Heart left ventricle (tissue), 13 donors: ENCODE data around the gene SIM1.

Experiments
- POLR2A ChIP-seq, 2 donors: fragments of 450-650 bp; IDR thresholded peaks; one replicate each; pipeline ENCODE4 v1.6.1; 2017; ENCODE audit warnings: antibody characterized with exemption in 2 of 2, mild to moderate bottlenecking in 2 of 2, moderate library complexity in 2 of 2
- TF ChIP-seq, protein P1 (sequence below), 12 donors: fragments of 200-600 bp; sonication (generic) in 4 of 12; IDR thresholded peaks; one replicate each; pipeline versions ENCODE4 v1.5.0 to v1.8.0; 2018 to 2022; ENCODE audit warnings: antibody characterized with exemption in 12 of 12, mild to moderate bottlenecking in 5 of 12
- donor health status: ischemic (EF 13 %, LVEDD 7.1; RV severe dilation, severe dysfunction).
- donor health status: DM: no; HTN: yes; CAD: no.
- donor health status: DM: no; HTN: no; CAD: no.
- donor health status: ischemic (EF 25% LVEDD 6.9; RV normal size, moderate dysfunction).
- donor health status: ischemic (EF 25% LVEDD 5.7; RV mildly dilated, moderate dysfunction).
- donor health status: ischemic (EF 35%, LVEDD 5.7; RV mildly dilated, moderate dysfunction).
- donor health status: nonischemic (EF 11% LVEDD 7.7; RV severe dilation, severe dysfunction).
- donor health status: DM: yes; HTN: yes; CAD: no.
- donor health status: PGD.
- donor health status: ischemic (EF 29% LVEDD 5.4; RV normal size, mild dysfunction).
- donor health status: nonischemic (EF 23%, LVEDD 6.1; RV moderate dilation, normal function).

- TF ChIP-seq, protein P1, sequence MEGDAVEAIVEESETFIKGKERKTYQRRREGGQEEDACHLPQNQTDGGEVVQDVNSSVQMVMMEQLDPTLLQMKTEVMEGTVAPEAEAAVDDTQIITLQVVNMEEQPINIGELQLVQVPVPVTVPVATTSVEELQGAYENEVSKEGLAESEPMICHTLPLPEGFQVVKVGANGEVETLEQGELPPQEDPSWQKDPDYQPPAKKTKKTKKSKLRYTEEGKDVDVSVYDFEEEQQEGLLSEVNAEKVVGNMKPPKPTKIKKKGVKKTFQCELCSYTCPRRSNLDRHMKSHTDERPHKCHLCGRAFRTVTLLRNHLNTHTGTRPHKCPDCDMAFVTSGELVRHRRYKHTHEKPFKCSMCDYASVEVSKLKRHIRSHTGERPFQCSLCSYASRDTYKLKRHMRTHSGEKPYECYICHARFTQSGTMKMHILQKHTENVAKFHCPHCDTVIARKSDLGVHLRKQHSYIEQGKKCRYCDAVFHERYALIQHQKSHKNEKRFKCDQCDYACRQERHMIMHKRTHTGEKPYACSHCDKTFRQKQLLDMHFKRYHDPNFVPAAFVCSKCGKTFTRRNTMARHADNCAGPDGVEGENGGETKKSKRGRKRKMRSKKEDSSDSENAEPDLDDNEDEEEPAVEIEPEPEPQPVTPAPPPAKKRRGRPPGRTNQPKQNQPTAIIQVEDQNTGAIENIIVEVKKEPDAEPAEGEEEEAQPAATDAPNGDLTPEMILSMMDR (IDR thresholded peaks at IDR 0.05): no peak
- TF ChIP-seq POLR2A (IDR thresholded peaks at IDR 0.05): no peak
Measured at GRCh38 chr6:100349366-100349765, 115.4 kb downstream of the SIM1 start.
